Lower leg skin (tissue), 4 donors: ENCODE data around the gene PYGO2. TPM values are rescaled to one million over a fixed set of nuclear protein-coding genes. Genes with fewer than 3 reads are reported as not detected.
A peak's percentile ranks its signal among the peaks of the same experiment; 100 is the strongest.

Experiments
- DNase-seq, 2 donors: peaks; one replicate each; pipeline ENCODE4 v3.0.0-alpha.2; 2019; ENCODE audit warnings: low spot score in 2 of 2
- H3K4me3 ChIP-seq: fragments of 200-600 bp; sonication (generic); 2 replicates; pipeline ENCODE4 v1.5.1; 2017; ENCODE audit warnings: mild to moderate bottlenecking, low read depth; ENCODE audit not compliant: poor library complexity, severe bottlenecking
- CTCF ChIP-seq, 3 donors: fragments of 450-650 bp; IDR thresholded peaks; one replicate each; pipeline ENCODE4 v1.5.1; 2016; ENCODE audit warnings: antibody characterized with exemption in 3 of 3, mild to moderate bottlenecking in 3 of 3, moderate library complexity in 2 of 3
- POLR2A ChIP-seq, 2 donors: fragments of 450-650 bp; IDR thresholded peaks; one replicate each; pipeline ENCODE4 v1.6.1; 2016 to 2017; ENCODE audit warnings: antibody characterized with exemption in 2 of 2, mild to moderate bottlenecking in 1 of 2, moderate library complexity in 1 of 2
- WGBS, 2 donors: methylation state at CpG; one replicate each; pipeline ENCODE4 v1.1.5; 2018; 5-methylcytosine and 5-hydroxymethylcytosine counted together
- intact Hi-C: fragments of 100-400 bp; cut with DNase I; formaldehyde crosslinking; loops from one replicate; pipeline ENCODE4 v1.15.0; 2023; ENCODE audit warnings: low total_unique reads
- total RNA-seq, 4 donors: library from RNA; depleted of rRNA; stranded (reverse); fragments of >200 nt; gene quantifications; one replicate each; pipeline ENCODE4 v1.1.0, GENCODE V29; 2016

Gene PYGO2, protein sequence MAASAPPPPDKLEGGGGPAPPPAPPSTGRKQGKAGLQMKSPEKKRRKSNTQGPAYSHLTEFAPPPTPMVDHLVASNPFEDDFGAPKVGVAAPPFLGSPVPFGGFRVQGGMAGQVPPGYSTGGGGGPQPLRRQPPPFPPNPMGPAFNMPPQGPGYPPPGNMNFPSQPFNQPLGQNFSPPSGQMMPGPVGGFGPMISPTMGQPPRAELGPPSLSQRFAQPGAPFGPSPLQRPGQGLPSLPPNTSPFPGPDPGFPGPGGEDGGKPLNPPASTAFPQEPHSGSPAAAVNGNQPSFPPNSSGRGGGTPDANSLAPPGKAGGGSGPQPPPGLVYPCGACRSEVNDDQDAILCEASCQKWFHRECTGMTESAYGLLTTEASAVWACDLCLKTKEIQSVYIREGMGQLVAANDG
- 10 to 100 TPM; 31.9 to 38.0 (median 36.3) TPM for total RNA-seq

DNA sequence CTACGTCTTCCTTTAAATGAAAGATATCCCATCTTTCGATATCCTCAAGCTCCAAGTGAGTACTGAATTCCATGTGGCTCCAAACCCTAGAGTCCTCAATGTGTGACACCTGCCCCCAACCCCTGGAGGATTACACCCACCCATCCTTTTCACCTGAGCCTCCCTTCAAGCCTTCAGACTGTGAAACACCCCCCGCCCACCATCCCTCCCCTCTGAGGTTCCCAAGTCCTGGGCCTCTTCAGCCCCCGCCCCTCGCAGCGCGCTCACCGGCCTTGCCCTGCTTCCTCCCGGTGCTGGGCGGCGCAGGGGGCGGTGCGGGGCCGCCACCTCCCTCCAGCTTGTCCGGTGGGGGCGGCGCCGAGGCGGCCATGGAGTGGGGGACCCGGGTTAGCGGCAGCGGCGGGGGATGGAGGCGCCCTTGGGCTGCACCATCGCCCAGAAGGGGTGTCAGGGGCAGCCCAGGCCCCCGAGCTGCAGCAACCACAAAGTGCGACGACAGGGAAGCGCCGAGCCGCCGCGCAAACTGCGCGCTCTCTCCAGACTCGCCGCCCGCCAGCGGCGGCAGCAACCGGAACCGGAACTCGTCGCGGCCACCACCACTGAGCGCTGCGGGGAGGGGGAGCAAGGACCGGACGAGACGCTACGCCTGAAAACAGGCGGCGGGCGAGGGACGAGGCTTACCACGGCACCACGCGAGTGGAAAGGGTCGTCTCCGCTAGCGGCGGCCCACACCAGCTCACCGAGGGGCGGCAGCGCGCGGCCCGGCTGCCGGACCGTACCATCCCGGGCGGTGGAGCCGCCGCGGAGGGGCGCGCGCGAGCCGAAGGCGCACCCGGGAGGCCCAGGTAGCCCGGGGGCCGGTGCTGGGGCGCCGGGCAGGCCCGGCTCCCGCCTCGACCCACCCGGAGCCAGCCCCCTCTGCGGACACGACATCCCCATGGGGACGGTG is at the start of gene PYGO2:
Gene PYGO2, minus strand, starts transcription at position 576 of the 949 bp plus-strand sequence. Its CDS starts 206 bp downstream, at position 370.
- peak in 1 of 3 donors; percentile 39 for TF ChIP-seq CTCF (IDR thresholded peaks at IDR 0.05)
- TF ChIP-seq POLR2A (IDR thresholded peaks at IDR 0.05), result no peak
- intact Hi-C loops, result loop anchor here (10.0 kb wide), 1 partner anchor 53 kb away; no protein-coding TSS in a partner anchor
- peak; percentile 59 to 96 for DNase-seq
- H3K4me3 ChIP-seq, result peak within 1 kb of the TSS; percentile 67
- WGBS, 2 donors, result 0 to 1% methylated on average over 25 to 53 of the region's 93 CpGs

- intact Hi-C loops, result loop anchor here (10.0 kb wide), 1 partner anchor 46 kb away; the partner anchor contains the start of gene PYGO2
- DNase-seq, result no peak
- no peak overlapping the region for H3K4me3 ChIP-seq
- 40 to 48% methylated on average over 5 of the region's 5 CpGs for WGBS, 2 donors
- no peak for TF ChIP-seq POLR2A (IDR thresholded peaks at IDR 0.05)
- TF ChIP-seq CTCF (IDR thresholded peaks at IDR 0.05), result no peak
Observed at GRCh38 chr1:155011004-155011416, 49.4 kb upstream of the PYGO2 start.

GRCh38 chr1:155010211-155010918 is 48.8 kb upstream of the PYGO2 start:
- peak overlapping the region; percentile 20 for H3K4me3 ChIP-seq
- intact Hi-C loops, result loop anchor here (10.0 kb wide), 1 partner anchor 46 kb away; the partner anchor contains the start of gene PYGO2
- TF ChIP-seq POLR2A (IDR thresholded peaks at IDR 0.05) (no peak), CTCF (IDR thresholded peaks at IDR 0.05) (no peak)
- WGBS, 2 donors, result 31 to 43% methylated on average over 11 of the region's 11 CpGs
- DNase-seq, result peak in 1 of 2 donors; percentile 86

DNA sequence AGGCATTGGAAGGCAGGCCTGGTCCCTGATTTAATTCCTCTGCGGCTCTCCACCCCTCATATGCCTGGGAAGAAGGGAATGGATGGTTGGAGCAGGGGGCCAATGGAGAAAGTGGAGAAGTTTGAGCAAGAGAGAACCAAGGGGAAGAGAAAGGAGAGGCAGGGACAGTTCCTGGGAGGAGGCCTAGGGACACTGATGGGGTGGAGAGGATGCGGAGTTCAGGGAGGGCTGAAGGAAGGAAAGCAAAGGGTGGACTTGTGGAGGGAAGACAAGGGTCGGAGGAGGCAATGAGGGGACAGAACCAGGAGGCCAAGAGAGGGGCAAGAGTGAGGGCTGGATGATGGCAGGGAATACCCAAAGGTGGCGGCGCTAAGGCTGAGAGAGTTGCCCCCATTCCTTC is 48.2 kb upstream of the PYGO2 start:
- whole genome bisulfite sequencing, 2 donors, result 57 to 62% methylated on average over 5 of the region's 5 CpGs
- no peak for TF ChIP-seq POLR2A (IDR thresholded peaks at IDR 0.05)
- TF ChIP-seq CTCF (IDR thresholded peaks at IDR 0.05), result no peak
- peak overlapping the region; percentile 42 for H3K4me3 ChIP-seq
- intact Hi-C loops, result loop anchor here (10.0 kb wide), 1 partner anchor 45 kb away; the partner anchor contains the start of gene PYGO2
- no peak for DNase-seq

DNA sequence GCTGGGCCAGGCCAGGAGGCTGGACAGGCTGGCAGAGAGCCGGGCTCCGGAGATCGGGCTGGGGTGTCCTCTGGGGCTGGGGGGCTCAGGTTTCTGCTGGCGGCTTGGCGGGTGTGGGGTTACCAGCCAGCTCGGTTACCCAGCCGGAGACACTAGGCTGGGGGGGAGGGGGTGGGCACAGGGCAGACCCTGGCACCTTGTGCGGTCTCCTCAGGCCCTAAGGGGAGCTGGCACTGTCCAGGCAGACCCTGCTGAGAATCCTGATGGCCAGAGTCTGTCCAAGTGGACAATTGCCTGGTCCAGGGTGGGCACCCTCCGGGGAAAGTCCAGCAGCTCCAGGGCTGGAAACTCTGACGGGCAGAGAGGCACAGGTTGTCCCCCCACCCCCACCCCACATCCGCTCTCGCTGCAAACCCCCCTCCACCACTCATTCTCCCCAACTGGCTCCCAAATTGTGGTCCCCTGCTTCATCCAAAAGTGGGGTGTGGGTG is 47.7 kb upstream of the PYGO2 start:
- TF ChIP-seq POLR2A (IDR thresholded peaks at IDR 0.05), result no peak
- intact Hi-C loops, result no loop called here
- peak in 1 of 2 donors; percentile 89 for DNase-seq
- WGBS, 2 donors, result 41 to 46% methylated on average over 12 of the region's 12 CpGs
- H3K4me3 ChIP-seq, result peak overlapping the region; percentile 42
